CD4-positive, alpha-beta T cell treated with Interleukin-12 subunit alpha and Interleukin-12 subunit beta, for 1 hour (primary cell): ENCODE measurements around the gene C5orf52.
"Not testable (repeated sequence)": the region's sequence is repeated elsewhere in the genome, so short reads cannot be mapped to it uniquely, and the experiment has no call there.

Experiments used
- DNase-seq: peaks from one replicate; pipeline ENCODE4 v3.0.0-alpha.2; 2020

The C5orf52 gene

GRCh38 chr5:157670662-157671591 lies at the start of gene C5orf52:
Gene C5orf52, plus strand, starts transcription at chr5:157671533. Its CDS starts 82 bp downstream, at chr5:157671615.
- peak; percentile 21 for DNase-seq

GRCh38 chr5:157624144-157624543 lies 47.2 kb upstream of the C5orf52 start:
- no peak for DNase-seq

GRCh38 chr5:157626831-157627230 lies 44.5 kb upstream of the C5orf52 start:
- no peak for DNase-seq

GRCh38 chr5:157630341-157630740 lies 41.0 kb upstream of the C5orf52 start:
- no peak for DNase-seq

GRCh38 chr5:157640406-157641066 lies 30.8 kb upstream of the C5orf52 start:
- no peak for DNase-seq

GRCh38 chr5:157648275-157648990 lies 22.9 kb upstream of the C5orf52 start:
- DNase-seq = no peak

- DNase-seq = no peak
Measured at GRCh38 chr5:157649101-157649500, 22.2 kb upstream of the C5orf52 start.

GRCh38 chr5:157650991-157651611 lies 20.2 kb upstream of the C5orf52 start:
- no peak for DNase-seq

- peak; percentile 87 for DNase-seq
Measured at GRCh38 chr5:157651623-157652376, 19.5 kb upstream of the C5orf52 start.

GRCh38 chr5:157652377-157652692 lies 19.0 kb upstream of the C5orf52 start, which contains the start of gene SOX30:
Gene SOX30, minus strand, starts transcription at chr5:157652438. Its CDS starts 360 bp downstream, at chr5:157652078.
- no peak for DNase-seq

- no peak for DNase-seq
Measured at GRCh38 chr5:157657516-157657915, 13.8 kb upstream of the C5orf52 start.

GRCh38 chr5:157658893-157659292 lies 12.4 kb upstream of the C5orf52 start:
- DNase-seq = no peak

GRCh38 chr5:157659868-157660660 lies 11.3 kb upstream of the C5orf52 start:
- no peak for DNase-seq

- DNase-seq = no peak
Measured at GRCh38 chr5:157665467-157666070, 5.8 kb upstream of the C5orf52 start.

GRCh38 chr5:157668356-157668755 lies 3.0 kb upstream of the C5orf52 start:
- DNase-seq = no peak

- no peak for DNase-seq
Measured at GRCh38 chr5:157669701-157670097, 1.6 kb upstream of the C5orf52 start.

GRCh38 chr5:157671592-157672330 lies 428 bp downstream of the C5orf52 start:
- DNase-seq = no peak

GRCh38 chr5:157672976-157673375 lies 1.6 kb downstream of the C5orf52 start:
- no peak for DNase-seq

GRCh38 chr5:157674351-157674750 lies 3.0 kb downstream of the C5orf52 start:
- DNase-seq = not testable (repeated sequence)

GRCh38 chr5:157677931-157678330 lies 6.6 kb downstream of the C5orf52 start:
- DNase-seq = no peak
